HG03139 (cell line): ENCODE measurements around the gene GFPT2.
A peak's percentile ranks its signal among the peaks of the same experiment; 100 is the strongest.

Experiments
- ATAC-seq: cut with Tn5 transposase; IDR thresholded peaks from one replicate; pipeline ENCODE4 v1.9.1; 2021; ENCODE audit not compliant: unreplicated experiment

Gene GFPT2

DNA sequence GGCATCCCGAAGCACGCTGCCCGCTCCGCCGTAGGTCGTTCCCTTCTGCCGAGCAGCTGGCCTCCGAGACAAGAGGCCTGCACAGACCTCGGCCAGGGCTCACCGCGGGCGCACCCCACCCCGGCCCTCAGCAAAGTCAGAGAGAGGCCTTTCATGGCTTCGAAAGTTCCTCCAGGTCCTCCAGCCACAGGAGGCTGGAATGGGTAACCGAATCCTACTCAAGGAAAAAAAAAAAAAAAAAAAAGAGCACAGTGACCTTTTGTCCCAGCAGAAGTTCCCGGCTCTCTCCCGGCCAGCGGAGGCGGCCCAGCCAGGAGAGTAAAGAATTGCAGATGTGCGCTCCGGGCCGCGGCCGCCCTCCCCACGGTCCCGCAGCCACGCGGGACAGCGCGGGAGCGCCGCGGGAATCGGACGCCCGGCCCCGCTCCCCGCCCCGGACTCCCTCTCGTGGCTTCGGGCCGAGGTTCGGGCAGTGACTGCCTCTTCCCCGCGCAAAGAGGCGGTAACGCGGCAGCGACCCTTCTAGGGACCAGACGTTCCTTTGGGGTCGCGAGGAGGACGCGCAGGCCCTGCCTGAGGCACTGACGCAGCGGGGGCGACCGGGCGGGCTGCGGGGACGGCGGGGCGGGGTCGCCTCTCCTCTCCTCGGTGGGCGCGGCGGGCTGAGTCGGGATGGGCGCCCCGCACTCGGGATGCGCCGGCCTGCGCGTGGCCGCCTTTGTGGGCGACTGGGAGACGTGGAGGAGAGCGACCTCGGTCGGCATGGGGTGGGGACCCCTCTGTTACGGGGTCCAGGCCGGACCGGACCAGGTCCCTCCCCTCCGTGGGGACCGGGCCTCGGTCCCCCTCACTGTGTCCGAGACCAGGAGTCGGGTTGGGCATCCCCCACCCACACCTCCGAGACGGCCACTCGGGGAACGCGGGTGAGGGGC lies 754 bp downstream of the GFPT2 start:
- peak; percentile 16 for ATAC-seq

DNA sequence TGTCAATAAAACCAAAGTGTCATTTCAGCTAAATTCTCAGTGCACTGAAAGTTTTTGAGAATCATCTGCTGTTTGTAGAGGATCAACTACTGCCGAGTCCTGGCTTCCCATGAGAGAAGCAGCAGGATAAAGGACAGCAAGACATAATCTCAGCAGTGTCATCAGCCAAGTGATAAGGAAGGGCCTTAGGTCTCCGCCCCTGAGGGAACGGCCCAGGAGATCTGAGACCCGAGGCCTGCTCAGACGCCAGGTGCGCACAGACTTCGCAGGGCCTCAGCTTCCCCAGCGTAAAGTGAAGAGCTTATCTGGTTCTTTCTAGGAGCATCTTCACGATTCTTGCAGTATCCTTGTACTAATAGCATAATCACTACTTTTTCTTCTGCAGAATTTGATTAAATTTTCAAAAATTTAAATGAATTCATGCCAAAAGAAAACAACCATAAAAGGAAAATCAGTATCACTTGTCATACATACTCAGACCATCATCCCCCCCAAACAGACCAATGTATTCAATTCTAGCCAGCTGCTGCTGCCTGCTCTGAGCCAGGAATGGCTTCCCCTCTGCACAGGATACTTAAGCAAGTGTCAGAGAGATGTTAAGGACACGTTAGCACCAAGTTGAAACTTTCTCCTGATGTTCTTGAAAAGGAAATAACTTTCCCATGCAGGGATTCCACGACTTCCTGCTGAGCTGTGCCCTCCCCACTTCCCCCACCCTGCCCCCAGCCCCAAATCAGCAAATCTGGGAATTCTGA lies 2.2 kb downstream of the GFPT2 start:
- no peak for ATAC-seq

DNA sequence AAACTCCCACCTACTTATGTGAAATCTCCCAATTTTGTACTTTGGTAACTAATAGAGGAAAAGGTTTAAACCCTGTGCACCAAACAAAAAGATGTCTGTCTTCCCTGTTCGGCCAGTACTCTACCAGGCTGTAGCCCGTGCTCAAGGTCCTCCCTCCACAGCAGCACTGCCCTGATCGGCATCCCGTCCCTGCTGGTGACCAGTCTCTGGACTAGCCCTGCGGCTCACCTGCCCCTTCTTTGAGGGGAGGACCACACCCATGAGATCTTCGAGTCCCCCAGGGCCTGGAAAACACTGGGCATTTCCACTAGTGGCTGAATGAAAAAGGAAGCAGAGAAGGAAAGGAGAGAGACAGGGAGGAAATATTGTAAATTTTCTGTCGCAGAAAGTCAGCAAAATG lies 2.8 kb downstream of the GFPT2 start:
- ATAC-seq, result no peak

DNA sequence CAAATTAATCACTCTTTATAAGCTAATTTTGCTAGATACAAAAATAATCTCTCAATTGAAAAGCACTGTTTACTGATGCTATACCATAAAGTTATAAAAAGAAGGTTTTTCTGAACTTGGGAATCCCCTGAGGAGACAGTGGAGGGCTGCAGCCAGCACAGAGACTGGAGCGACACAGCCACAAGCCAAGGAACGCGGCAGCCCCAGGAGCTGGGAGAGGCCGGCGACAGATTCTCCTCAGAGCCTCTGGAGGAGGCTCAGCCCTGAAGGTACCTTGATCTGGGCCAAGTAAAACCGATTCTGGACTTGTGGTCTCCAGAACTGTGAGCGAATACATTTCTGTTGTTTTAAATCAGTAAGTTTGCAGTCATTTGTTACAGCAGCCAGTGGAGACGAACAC lies 3.7 kb downstream of the GFPT2 start:
- ATAC-seq, result no peak

DNA sequence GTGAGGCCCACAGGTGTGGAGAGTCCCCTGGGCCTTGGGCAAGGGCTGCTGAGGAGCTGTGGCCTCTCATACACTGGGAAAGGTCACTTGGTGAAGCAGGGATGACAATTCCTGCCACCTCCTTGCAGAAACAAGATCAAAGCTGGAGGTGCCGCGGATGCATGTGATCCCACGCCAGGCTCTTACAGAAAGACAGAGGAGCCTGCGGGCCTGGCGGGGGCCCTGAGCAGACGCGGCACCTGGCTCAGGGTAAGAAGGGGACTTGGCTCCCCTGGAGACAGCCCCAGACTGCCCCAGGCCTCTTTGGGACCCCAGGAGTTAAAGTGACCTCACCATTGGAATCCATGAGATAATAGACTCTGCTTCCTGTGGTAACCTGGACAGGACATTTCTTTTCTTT lies 4.8 kb downstream of the GFPT2 start:
- no peak for ATAC-seq

DNA sequence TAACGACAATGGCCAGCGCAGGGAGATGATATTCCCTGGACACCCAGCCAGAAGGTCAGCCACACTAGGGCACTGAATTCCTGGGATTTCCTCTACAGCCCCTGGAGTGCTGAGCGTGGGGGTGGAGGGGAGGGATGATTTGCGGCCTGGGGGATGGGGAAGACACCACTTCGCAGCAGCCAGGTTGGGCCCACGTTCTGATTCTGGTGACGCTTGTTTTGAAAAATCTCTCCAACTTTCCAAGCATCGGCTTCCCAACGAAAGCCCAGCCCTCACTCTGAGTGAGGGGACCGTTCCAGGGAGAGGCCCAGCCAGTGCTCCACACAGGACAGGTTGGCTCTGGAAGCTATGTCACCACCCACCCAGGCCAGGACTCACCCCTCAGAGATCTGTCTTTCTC lies 5.4 kb downstream of the GFPT2 start:
- ATAC-seq, result no peak

DNA sequence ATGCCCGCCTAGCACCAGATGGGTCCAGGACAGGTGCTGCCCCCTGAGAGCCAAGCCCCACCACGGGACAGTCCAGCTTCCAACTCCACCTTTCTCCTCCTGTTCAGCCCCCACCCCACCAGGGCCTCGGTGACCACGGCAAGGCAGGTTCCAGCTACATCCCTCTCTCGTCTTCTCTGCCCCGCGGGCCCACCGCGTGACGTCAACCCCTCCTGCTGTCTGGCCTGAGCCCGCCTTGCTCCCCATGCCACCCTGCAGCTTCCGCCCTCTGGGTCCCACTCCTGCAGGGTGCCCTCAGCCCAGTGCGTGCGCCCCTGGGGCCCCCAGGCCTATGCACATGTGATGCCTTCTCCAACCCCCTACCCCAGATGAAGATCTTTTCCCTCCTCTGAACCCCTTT lies 6.8 kb downstream of the GFPT2 start:
- no peak for ATAC-seq

DNA sequence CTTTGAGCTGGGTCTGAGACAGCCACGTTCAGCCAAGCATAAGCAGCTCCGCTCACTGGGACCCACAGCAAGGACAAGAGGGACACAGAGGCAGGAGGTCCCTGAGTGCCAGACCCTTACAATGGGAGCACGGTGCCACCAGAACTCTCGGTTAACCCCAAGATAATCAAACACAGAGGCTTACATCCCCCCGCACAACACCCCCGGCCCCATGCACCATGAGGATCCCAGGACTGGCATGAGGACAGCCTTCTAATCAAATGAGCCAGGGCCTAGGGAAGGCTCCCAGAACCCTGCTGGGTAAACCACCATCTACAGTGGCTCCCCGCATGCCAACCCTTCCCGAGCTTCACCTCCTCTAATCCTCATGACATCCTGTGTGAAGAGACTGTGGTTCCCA lies 7.4 kb downstream of the GFPT2 start:
- ATAC-seq, result no peak

DNA sequence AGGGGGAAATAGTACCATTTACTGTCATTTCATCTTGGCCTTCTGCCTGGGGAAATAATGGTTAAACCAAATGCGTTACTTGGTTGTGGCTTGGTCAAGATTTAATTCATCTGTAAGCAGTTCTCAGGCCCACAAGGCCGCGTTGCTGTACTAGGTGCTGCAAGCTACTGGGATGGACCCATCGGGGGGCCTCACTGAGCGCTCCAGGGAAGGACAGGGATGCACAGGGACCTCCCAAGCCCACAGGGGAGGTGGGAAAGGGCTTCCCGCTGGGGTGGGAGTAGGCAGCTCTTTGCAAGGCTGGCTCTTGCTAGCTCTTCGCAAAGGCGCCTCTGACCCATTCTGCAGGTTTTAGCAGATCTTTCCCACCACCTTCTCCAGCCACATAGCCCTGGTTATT lies 8.0 kb downstream of the GFPT2 start:
- ATAC-seq, result no peak

DNA sequence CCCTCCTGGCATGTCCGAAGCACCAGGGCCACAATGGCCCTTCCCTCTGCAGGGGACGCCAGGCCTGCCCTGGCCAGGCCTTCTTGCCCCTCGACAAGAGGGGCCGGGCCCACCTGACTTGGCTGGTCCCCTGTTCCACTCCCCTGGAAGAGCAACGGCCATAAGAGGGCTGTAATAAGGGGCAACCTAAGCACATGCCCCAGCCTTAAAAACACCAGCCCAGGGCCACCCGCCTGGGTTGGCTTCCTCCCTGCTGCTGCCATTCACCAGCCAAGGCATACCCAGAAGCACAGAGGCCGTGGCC lies 8.5 kb downstream of the GFPT2 start:
- ATAC-seq, result no peak

DNA sequence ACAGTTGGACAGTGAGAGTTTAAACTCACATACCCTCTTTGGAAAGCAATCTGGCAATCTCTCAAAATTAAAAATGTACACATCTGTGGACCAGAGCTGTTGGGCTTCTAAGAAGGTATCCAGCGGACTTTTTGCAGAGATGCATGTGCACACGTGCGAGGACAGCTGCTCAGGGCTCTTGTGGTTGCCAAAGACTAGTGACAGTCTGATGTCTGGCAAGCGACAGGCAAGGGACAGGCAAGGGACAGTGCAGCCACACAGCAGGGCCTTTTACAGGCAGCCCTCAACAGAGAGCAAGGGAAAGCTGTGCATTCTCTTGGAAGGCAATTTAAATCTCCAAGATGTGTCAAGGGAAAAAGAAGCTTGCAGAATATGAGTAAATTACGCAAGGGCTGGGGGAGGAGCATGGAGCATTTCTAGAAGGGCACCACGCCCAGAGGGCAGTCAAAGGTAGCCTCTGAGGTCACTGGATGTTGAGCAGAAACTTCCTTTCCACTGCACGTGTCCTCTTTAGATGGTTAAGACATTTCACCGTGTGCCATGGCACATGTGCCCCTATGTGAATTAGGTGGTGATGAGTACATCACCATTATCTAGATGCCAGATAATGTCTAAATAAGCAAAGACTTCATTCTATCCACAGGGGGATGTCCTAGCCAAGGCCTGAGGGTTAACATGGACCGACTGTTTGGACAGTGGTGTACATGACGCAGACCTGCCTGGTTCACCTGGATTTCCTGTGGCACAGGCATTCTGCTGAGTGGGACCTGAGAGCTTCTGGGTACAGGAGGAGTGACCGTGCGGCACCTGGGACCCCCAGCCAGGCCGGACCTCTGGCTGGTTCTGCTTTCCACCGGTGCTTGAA lies 9.1 kb downstream of the GFPT2 start:
- ATAC-seq, result no peak

DNA sequence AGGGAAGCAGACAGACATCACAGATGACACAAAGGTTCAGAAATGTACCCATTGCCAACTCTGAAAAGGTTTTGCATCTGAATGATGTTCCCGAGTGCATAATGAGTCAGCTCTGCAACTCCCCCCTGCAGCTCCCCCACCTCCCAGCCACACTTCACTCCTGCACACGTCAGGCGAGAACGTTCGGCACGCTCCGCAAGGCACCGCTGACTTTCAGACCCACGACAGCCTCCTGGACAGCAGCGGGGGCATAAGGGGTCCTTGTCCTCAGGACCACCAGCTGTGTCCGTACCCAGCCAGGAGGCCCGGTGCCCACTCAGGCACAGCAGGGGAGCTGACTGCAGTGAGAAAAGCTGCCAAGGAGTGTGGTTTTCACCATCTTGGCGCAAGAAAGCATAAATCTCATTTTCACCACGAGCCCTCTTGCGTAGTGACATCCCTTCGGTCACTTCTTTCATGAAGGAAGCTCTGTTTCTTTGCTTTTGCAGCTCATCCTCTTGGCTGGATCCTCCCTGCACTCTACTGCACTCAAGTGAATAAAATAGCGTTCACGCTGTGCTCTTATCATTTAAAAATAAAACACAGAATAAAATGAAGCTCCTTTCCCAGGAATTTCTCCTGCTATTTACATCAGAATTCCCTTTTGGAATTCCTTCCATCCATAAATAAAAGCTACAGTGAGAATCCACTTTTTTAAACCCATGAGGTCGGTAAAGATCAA lies 9.9 kb downstream of the GFPT2 start:
- ATAC-seq, result no peak

DNA sequence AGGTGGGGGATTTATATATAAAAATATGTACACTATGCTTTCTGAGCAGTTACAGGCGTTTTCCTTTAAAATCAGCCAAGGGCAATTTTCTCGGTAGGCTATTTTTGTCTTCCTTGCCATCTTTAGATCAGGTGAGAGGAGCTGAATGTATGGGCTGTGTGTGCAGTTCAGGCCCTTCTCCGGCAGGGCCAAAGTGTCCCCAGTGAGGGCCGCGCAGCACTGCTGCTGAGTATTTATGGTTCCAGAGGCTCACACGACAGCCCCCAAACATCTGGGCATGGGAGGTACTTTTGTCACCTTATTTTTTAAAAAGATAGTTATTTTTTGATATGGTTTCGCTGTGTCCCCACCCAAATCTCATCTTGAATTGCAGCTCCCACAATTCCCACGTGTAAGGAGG lies 11.5 kb downstream of the GFPT2 start:
- ATAC-seq, result no peak

DNA sequence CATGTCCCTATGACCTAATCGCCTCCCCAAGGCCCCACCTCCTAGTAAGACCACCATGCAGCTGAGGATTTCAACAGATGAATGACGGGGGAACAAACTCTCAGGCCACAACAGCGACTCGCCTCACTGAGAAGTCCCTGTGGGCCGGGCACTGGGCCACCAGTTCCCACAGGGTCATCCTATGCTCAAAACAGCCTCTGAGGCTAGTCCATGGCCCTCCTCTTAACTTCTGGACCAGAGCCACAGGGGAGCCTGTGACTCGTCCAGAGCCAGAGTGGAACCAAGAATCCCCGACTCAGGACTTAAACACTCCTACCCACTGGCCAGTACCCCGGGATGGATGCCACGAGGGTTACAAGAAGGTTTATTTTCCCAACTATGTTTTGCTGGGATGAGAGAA lies 12.3 kb downstream of the GFPT2 start:
- no peak for ATAC-seq

DNA sequence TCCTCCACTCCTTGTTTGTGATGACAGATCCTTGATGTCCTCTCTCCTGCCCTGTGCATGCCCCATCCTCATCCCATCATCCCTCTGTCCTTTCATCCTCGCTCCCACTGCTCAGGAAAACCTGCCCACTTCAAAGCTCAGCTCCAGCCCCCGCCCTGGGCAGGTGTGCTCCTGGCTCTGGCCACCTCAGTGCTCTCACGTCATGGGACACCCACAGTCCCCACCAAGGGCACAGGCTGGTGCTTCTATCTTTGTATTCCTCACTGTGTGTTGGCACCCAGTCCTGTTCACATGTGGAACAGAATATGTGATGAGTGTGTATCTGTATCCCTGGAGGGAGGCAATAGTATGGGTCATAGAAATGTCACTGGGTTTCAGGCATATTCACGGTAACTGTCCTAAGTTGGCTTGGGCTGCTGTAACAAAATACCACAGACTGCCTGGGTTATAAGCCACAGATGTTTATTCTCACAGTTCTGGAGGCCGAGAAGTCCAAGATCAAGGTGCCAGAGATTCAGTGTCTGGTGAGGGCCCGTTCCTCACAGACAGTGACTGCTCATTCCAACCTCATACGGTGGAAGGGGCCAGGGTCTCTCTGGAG lies 13.5 kb downstream of the GFPT2 start:
- no peak for ATAC-seq

DNA sequence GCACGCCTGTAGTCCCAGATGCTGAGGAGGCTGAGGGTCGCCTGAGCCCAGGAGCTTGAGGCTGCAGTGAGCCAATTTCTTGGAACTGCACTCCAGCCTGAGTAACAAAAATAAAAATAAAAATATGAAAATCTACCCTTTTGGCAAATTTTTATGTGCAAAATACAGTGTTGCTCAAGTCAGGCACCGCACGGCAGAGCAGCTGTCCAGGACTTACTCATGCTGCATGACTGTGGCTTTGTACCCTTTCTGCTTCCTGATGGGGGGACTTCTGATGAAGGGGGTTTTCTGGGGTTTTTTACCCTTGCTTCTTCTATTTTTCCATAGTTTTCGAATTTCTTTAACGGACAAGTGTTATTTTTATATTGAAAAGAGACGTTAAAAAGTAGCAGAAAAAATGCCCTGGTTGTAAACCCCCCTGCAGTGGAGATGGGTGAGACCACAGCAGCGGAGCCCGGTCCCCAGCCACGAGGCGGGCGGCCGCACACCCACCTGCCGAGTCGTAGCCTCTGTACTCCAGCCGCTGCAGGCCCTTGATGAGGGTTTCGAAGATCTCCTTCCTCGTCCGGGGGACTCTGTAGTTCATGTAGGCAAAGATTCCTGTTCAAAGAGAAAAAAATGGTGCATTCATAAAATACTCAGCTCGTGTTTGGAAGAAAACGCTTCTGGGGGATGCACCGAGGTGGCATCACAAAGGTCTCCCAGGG lies 15.0 kb downstream of the GFPT2 start:
- no peak for ATAC-seq

DNA sequence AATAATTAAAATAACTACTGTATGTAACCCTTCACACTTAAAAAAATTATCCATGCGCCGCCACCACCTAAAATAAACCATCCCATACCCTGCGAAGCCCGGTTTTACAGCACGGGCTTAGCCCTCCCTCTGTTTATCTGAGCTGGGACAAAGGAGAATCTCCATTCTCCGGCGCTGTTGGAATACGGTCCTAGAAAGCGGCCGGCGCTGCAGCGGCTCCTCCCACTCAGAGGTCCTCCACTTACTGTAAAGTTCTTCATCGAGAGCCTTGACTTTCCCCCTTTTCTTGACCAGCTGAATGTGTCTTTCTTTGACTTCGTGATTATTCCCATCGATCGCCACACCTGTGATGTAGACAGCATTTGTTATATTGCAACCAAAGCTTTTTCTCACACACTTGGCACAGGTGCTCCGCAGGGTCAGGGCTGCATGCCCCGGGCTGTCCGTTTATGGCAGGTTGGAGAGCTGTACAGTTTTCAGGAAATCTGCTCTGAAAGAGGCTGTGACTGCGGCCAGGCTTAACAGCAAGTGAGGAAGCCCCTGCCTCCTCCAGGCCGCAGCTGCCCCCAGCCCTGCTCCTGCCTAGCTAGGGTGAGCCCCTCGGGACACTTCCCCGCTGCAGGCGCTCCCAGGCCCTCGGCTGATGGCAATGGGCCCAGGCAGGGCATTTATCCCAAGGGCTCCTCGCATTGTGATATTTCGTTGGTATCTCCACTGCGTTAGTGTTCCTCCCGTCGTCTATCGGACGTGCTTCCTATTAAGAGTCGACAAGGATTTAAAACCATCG lies 16.7 kb downstream of the GFPT2 start:
- no peak for ATAC-seq

DNA sequence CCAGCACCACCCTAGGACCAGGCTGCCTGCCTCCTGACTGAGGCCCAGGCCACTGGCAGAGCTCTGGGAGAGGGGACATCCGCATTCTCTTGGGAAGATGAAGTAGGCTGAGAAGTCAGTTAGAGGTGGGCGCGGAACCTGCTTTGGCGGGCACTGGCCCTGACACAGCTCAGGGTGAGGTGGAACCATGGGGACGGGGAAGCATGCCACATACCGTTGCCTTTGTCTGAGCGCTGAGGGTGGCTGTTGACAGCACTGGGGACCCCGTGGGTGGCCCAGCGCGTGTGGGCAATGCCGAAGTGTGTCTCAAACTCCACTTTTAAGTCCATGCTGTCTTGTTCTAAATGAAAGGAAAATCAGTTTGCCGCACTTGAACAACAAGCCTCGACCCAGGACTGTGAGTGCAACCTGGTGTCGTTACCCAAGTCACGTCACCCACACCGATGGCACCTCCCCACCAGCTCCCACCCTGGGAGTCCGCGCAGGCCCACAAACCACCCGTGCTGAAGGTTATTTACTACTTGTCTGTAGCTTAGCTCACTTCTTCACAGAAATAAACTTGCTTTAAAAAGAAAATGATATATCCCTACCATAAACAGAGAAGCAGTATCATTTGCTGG lies 17.4 kb downstream of the GFPT2 start:
- ATAC-seq, result no peak
